Left lobe of liver (tissue), 2 donors: Measurements from ENCODE around the gene IMP3. TPM values are rescaled to one million over a fixed set of nuclear protein-coding genes. Genes with fewer than 3 reads are reported as not detected.
"Not testable (repeated sequence)": the region's sequence is repeated elsewhere in the genome, so short reads cannot be mapped to it uniquely, and the experiment has no call there.

Experiments
- ATAC-seq: fragments of 200-7000 bp; cut with Tn5 transposase; one replicate; pipeline ENCODE4 v1.9.1; 2020; ENCODE audit warnings: mild to moderate bottlenecking, moderate library complexity
- DNase-seq: peaks from one replicate; pipeline ENCODE4 v3.0.0-alpha.2; 2020; ENCODE audit warnings: low spot score
- total RNA-seq: library from RNA; stranded (reverse); gene quantifications from one replicate; pipeline ENCODE4 v1.2.1, GENCODE V29; 2021
- donor health status: DM: no; HTN: no; CAD: no; lungs with moderate emphysema.
- donor health status: DM: no; HTN: yes; CAD: no.

The IMP3 gene
- total RNA-seq, 1 donor from 2014 or later = 42.0 TPM

GRCh38 chr15:75651810-75652543 lies 12.0 kb upstream of the IMP3 start:
- DNase-seq = no peak

GRCh38 chr15:75650908-75651809 lies 11.1 kb upstream of the IMP3 start:
- DNase-seq = peak; percentile 66
- ATAC-seq = peak; percentile 5

More at GRCh38 chr15:75651810-75652543, 12.0 kb upstream of the IMP3 start:
- ATAC-seq = no peak

- DNase-seq (no peak), ATAC-seq (no peak)
These were observed 9.8 kb upstream of the IMP3 start for GRCh38 chr15:75649848-75650247.

- DNase-seq = no peak
- no peak for ATAC-seq
These were observed 9.2 kb upstream of the IMP3 start for GRCh38 chr15:75649045-75649761.

- peak; percentile 45 for ATAC-seq
- peak; percentile 64 for DNase-seq
These were observed 8.4 kb upstream of the IMP3 start for GRCh38 chr15:75648156-75649000.

- peak; percentile 92 for ATAC-seq
These were observed 7.5 kb upstream of the IMP3 start, which contains the start of gene SNX33 for GRCh38 chr15:75647370-75648155. Gene SNX33, plus strand, starts transcription at chr15:75647912. Its CDS starts 1,191 bp downstream, at chr15:75649103.

GRCh38 chr15:75646944-75647364 lies 6.9 kb upstream of the IMP3 start:
- ATAC-seq = peak; percentile 30
- no peak for DNase-seq

More at GRCh38 chr15:75647370-75648155, 7.5 kb upstream of the IMP3 start, which contains the start of gene SNX33:
- peak; percentile 88 for DNase-seq

GRCh38 chr15:75646112-75646943 lies 6.3 kb upstream of the IMP3 start:
- ATAC-seq (no peak), DNase-seq (no peak)

- no peak for ATAC-seq
These were observed 4.4 kb upstream of the IMP3 start for GRCh38 chr15:75644376-75644775.

GRCh38 chr15:75641603-75642002 lies 1.6 kb upstream of the IMP3 start:
- ATAC-seq (peak; percentile 13), DNase-seq (no peak)

More at GRCh38 chr15:75644376-75644775, 4.4 kb upstream of the IMP3 start:
- DNase-seq = no peak

GRCh38 chr15:75641179-75641503 lies 1.1 kb upstream of the IMP3 start:
- no peak for DNase-seq
- ATAC-seq = no peak

- no peak for DNase-seq
- ATAC-seq = peak; percentile 39
These were observed 607 bp upstream of the IMP3 start for GRCh38 chr15:75640483-75641178.

- ATAC-seq (no peak), DNase-seq (no peak)
These were observed 774 bp downstream of the IMP3 start for GRCh38 chr15:75639191-75639708.

GRCh38 chr15:75637245-75638009 lies 2.6 kb downstream of the IMP3 start:
- DNase-seq (no peak), ATAC-seq (no peak)

- no peak for ATAC-seq
- no peak for DNase-seq
These were observed 4.0 kb downstream of the IMP3 start for GRCh38 chr15:75636026-75636425.

GRCh38 chr15:75633922-75634321 lies 6.1 kb downstream of the IMP3 start:
- not testable (repeated sequence) for DNase-seq, ATAC-seq

GRCh38 chr15:75631935-75632334 lies 8.1 kb downstream of the IMP3 start:
- ATAC-seq (no peak), DNase-seq (no peak)
